HEK293 (cell line): ENCODE measurements around the gene TBL1X.

Experiments
- CTCF ChIA-PET: fragments of 350-600 bp; formaldehyde crosslinking; extraction: SDS; loops from one replicate; lab custom pipeline; 2021; ENCODE audit warnings: antibody characterized with exemption; lab: Yijun Ruan, JAX
- POLR2A ChIA-PET: fragments of 300-600 bp; formaldehyde crosslinking; extraction: SDS; loops from one replicate; lab custom pipeline; 2020; ENCODE audit warnings: antibody characterized with exemption, inconsistent platforms; lab: Yijun Ruan, JAX
- H3K27ac ChIP-seq: fragments of 200-500 bp; sonication (Bioruptor generic); 2 replicates; pipeline ENCODE4 v1.5.1; 2014; ENCODE audit warnings: low read depth, low read length, control low read depth, inconsistent platforms; ENCODE audit errors: extremely low read depth
- H3K36me3 ChIP-seq, 2 experiments: fragments of 200-500 bp in 1 of 2; sonication (Bioruptor generic) in 1 of 2; 1 replicate in 1 of 2; 2 replicates in 1 of 2; pipeline ENCODE4 v1.5.1; 2014 to 2017; ENCODE audit warnings: inconsistent platforms in 2 of 2, low read length in 2 of 2; ENCODE audit not compliant: control insufficient read depth in 2 of 2, insufficient read depth in 1 of 2
- H3K4me1 ChIP-seq: fragments of 200-500 bp; sonication (Bioruptor generic); 2 replicates; pipeline ENCODE4 v1.5.1; 2014; ENCODE audit warnings: mild to moderate bottlenecking, low read length, inconsistent platforms; ENCODE audit not compliant: control insufficient read depth, insufficient read depth
- H3K4me3 ChIP-seq: 2 replicates; pipeline ENCODE4 v1.5.1; 2011; ENCODE audit warnings: low read depth, mild to moderate bottlenecking, control low read depth, low read length, moderate library complexity
- H3K9me3 ChIP-seq: fragments of 200-500 bp; sonication (Bioruptor generic); 2 replicates; pipeline ENCODE4 v1.5.1; 2014; ENCODE audit warnings: low read depth, low read length, inconsistent platforms; ENCODE audit not compliant: control insufficient read depth, insufficient read depth
- BCL11A ChIP-seq: fragments of 450-650 bp; formaldehyde crosslinking; IDR thresholded peaks from 2 replicates; pipeline ENCODE4 v1.5.1; 2016; ENCODE audit warnings: low read depth, missing biosample characterization, missing genetic modification characterization
- BCL6B ChIP-seq: fragments of 450-650 bp; formaldehyde crosslinking; IDR thresholded peaks from 2 replicates; pipeline ENCODE4 v1.5.1; 2017; ENCODE audit warnings: missing biosample characterization, missing genetic modification characterization
- GLI4 ChIP-seq: fragments of 450-650 bp; formaldehyde crosslinking; IDR thresholded peaks from 2 replicates; pipeline ENCODE4 v1.5.1; 2016; ENCODE audit warnings: missing biosample characterization, missing genetic modification characterization
- HOXA7 ChIP-seq: sonication (generic); formaldehyde crosslinking; IDR thresholded peaks from 2 replicates; pipeline ENCODE4 v1.8.1; 2022; ENCODE audit warnings: missing genetic modification reagents, borderline replicate concordance
- IKZF3 ChIP-seq: fragments of 450-650 bp; IDR thresholded peaks from 2 replicates; pipeline ENCODE4 v1.5.0; 2018; ENCODE audit warnings: missing biosample characterization, mild to moderate bottlenecking, missing genetic modification characterization, moderate library complexity
- KLF17 ChIP-seq: fragments of 450-650 bp; formaldehyde crosslinking; IDR thresholded peaks from 2 replicates; pipeline ENCODE4 v1.5.1; 2016; ENCODE audit warnings: missing biosample characterization, missing genetic modification characterization
- MZF1 ChIP-seq: fragments of 450-650 bp; formaldehyde crosslinking; IDR thresholded peaks from 2 replicates; pipeline ENCODE4 v1.5.1; 2017; ENCODE audit warnings: missing biosample characterization, missing genetic modification characterization, borderline replicate concordance
- OVOL3 ChIP-seq: fragments of 450-650 bp; formaldehyde crosslinking; IDR thresholded peaks from 2 replicates; pipeline ENCODE4 v1.5.1; 2016; ENCODE audit warnings: missing biosample characterization, missing genetic modification characterization
- PRDM4 ChIP-seq: fragments of 450-650 bp; formaldehyde crosslinking; IDR thresholded peaks from 2 replicates; pipeline ENCODE4 v1.5.1; 2017; ENCODE audit warnings: missing biosample characterization, missing genetic modification characterization
- ZFP41 ChIP-seq: fragments of 450-650 bp; formaldehyde crosslinking; IDR thresholded peaks from 2 replicates; pipeline ENCODE4 v1.5.1; 2016; ENCODE audit warnings: missing biosample characterization, missing genetic modification characterization, borderline replicate concordance
- ZNF155 ChIP-seq: fragments of 450-650 bp; formaldehyde crosslinking; IDR thresholded peaks from 2 replicates; pipeline ENCODE4 v1.5.1; 2016; ENCODE audit warnings: missing biosample characterization, missing genetic modification characterization
- ZNF280D ChIP-seq: fragments of 450-650 bp; formaldehyde crosslinking; IDR thresholded peaks from 2 replicates; pipeline ENCODE4 v1.5.1; 2016; ENCODE audit warnings: missing biosample characterization, missing genetic modification characterization
- ZNF292 ChIP-seq: fragments of 450-650 bp; formaldehyde crosslinking; IDR thresholded peaks from 2 replicates; pipeline ENCODE4 v1.5.1; 2016; ENCODE audit warnings: low read depth, missing biosample characterization, missing genetic modification characterization, borderline replicate concordance
- ZNF302 ChIP-seq: fragments of 450-650 bp; formaldehyde crosslinking; IDR thresholded peaks from 2 replicates; pipeline ENCODE4 v1.5.1; 2016; ENCODE audit warnings: missing biosample characterization, missing genetic modification characterization, low read depth
- ZNF324 ChIP-seq: fragments of 450-650 bp; formaldehyde crosslinking; IDR thresholded peaks from 2 replicates; pipeline ENCODE4 v1.5.1; 2016; ENCODE audit warnings: missing biosample characterization, missing genetic modification characterization
- ZNF488 ChIP-seq: fragments of 450-650 bp; formaldehyde crosslinking; IDR thresholded peaks from 2 replicates; pipeline ENCODE4 v1.5.1; 2016; ENCODE audit warnings: missing biosample characterization, missing genetic modification characterization
- ZNF530 ChIP-seq: fragments of 450-650 bp; formaldehyde crosslinking; IDR thresholded peaks from 2 replicates; pipeline ENCODE4 v1.5.1; 2016; ENCODE audit warnings: low read depth, missing biosample characterization, missing genetic modification characterization
- ZNF560 ChIP-seq: fragments of 450-650 bp; formaldehyde crosslinking; IDR thresholded peaks from 2 replicates; pipeline ENCODE4 v1.5.1; 2017; ENCODE audit warnings: missing biosample characterization, missing genetic modification characterization, borderline replicate concordance
- ZNF580 ChIP-seq: fragments of 450-650 bp; formaldehyde crosslinking; IDR thresholded peaks from 2 replicates; pipeline ENCODE4 v1.5.1; 2016; ENCODE audit warnings: missing biosample characterization, missing genetic modification characterization
- ZNF624 ChIP-seq: fragments of 450-650 bp; formaldehyde crosslinking; IDR thresholded peaks from 2 replicates; pipeline ENCODE4 v1.5.1; 2017; ENCODE audit warnings: missing biosample characterization, missing genetic modification characterization
- ZNF629 ChIP-seq: fragments of 450-650 bp; formaldehyde crosslinking; IDR thresholded peaks from 2 replicates; pipeline ENCODE4 v1.5.1; 2017; ENCODE audit warnings: missing biosample characterization, missing genetic modification characterization
- ZNF785 ChIP-seq: fragments of 450-650 bp; formaldehyde crosslinking; IDR thresholded peaks from 2 replicates; pipeline ENCODE4 v1.5.1; 2016; ENCODE audit warnings: missing biosample characterization, missing genetic modification characterization
- ZNF792 ChIP-seq: fragments of 450-650 bp; formaldehyde crosslinking; IDR thresholded peaks from 2 replicates; pipeline ENCODE4 v1.5.1; 2016; ENCODE audit warnings: missing biosample characterization, missing genetic modification characterization
- ZNF837 ChIP-seq: fragments of 450-650 bp; formaldehyde crosslinking; IDR thresholded peaks from 2 replicates; pipeline ENCODE4 v1.5.1; 2016; ENCODE audit warnings: missing biosample characterization, missing genetic modification characterization
- ZSCAN16 ChIP-seq: fragments of 450-650 bp; formaldehyde crosslinking; IDR thresholded peaks from 2 replicates; pipeline ENCODE4 v1.5.1; 2016; ENCODE audit warnings: missing biosample characterization, missing genetic modification characterization
- ZSCAN30 ChIP-seq: fragments of 450-650 bp; IDR thresholded peaks from 2 replicates; pipeline ENCODE4 v1.5.1; 2018; ENCODE audit warnings: missing biosample characterization, mild to moderate bottlenecking, missing genetic modification characterization, moderate library complexity
- ZXDB ChIP-seq: fragments of 450-650 bp; formaldehyde crosslinking; IDR thresholded peaks from 2 replicates; pipeline ENCODE4 v1.5.1; 2016; ENCODE audit warnings: missing biosample characterization, missing genetic modification characterization

TBL1X gene

GRCh38 chrX:9516635-9517034 lies 51.8 kb downstream of the TBL1X start (continued):
- TF ChIP-seq ZNF280D (tag by site-specific recombination) (no peak), GLI4 (tag by site-specific recombination) (no peak), ZNF560 (tag by site-specific recombination) (no peak), ZNF530 (tag by site-specific recombination) (no peak), OVOL3 (tag by site-specific recombination) (no peak), ZXDB (tag by site-specific recombination) (no peak)

- H3K4me1 ChIP-seq = no peaks in the 10 kb centered on the region
- peaks cover 0 to 5% of the 10 kb centered on the region in 2 experiments; a peak in 1 of 3 replicates for H3K36me3 ChIP-seq
- no peak overlapping the region for H3K27ac ChIP-seq
- ChIA-PET CTCF (no interaction called here), POLR2A (no interaction called here)
- H3K9me3 ChIP-seq = no peaks in the 10 kb centered on the region
- H3K4me3 ChIP-seq = no peak overlapping the region
- TF ChIP-seq ZSCAN16 (tag by site-specific recombination) = no peak
- TF ChIP-seq ZNF324 (tag by site-specific recombination) = no peak
- TF ChIP-seq KLF17 = no peak
- TF ChIP-seq HOXA7 (CRISPR knock-in tag) = no peak
- TF ChIP-seq, all 188 proteins: peak for 0
Observed at GRCh38 chrX:9518051-9518450, 53.2 kb downstream of the TBL1X start.

- no peaks in the 10 kb centered on the region for H3K9me3 ChIP-seq
- H3K36me3 ChIP-seq = no peaks in the 10 kb centered on the region
- H3K27ac ChIP-seq = no peak overlapping the region
- CTCF ChIA-PET = no interaction called here
- no peak overlapping the region for H3K4me3 ChIP-seq
- POLR2A ChIA-PET = no interaction called here
- H3K4me1 ChIP-seq = no peaks in the 10 kb centered on the region
- TF ChIP-seq ZFP41 (no peak), ZNF837 (tag by site-specific recombination) (no peak), ZNF629 (no peak), ZNF785 (tag by site-specific recombination) (no peak), BCL6B (tag by site-specific recombination) (no peak), ZNF302 (tag by site-specific recombination) (no peak), PRDM4 (tag by site-specific recombination) (no peak), ZNF292 (no peak), MZF1 (tag by site-specific recombination) (no peak), ZNF624 (no peak), BCL11A (tag by site-specific recombination) (no peak), IKZF3 (tag by site-specific recombination) (no peak), ZNF488 (tag by site-specific recombination) (no peak), ZSCAN30 (tag by site-specific recombination) (no peak), ZNF792 (tag by site-specific recombination) (no peak), ZNF155 (no peak), ZNF580 (tag by site-specific recombination) (no peak)
Observed at GRCh38 chrX:9518889-9519288, 54.0 kb downstream of the TBL1X start.
